Superior temporal gyrus (tissue), 1 donor: ENCODE results near the gene SCN1B.
"Not testable (repeated sequence)": the region's sequence is repeated elsewhere in the genome, so short reads cannot be mapped to it uniquely, and the experiment has no call there.

Experiments used
- DNase-seq: peaks from one replicate; pipeline ENCODE4 v3.0.0-alpha.2; 2016; ENCODE audit errors: extremely low spot score

SCN1B gene

GRCh38 chr19:35037716-35038622, 7.7 kb downstream of the SCN1B start:
- no peak for DNase-seq

GRCh38 chr19:35038623-35039512, 8.6 kb downstream of the SCN1B start:
- no peak for DNase-seq

GRCh38 chr19:35039881-35040825, 9.9 kb downstream of the SCN1B start:
- DNase-seq, result no peak

- DNase-seq, result no peak
Observed at GRCh38 chr19:35040826-35041547, 10.7 kb downstream of the SCN1B start.

- no peak for DNase-seq
Observed at GRCh38 chr19:35041548-35042055, 11.3 kb downstream of the SCN1B start, which contains the start of gene HPN. HPN (plus strand) TSS chr19:35041721; CDS start chr19:35042507, 786 bp downstream.

GRCh38 chr19:35042056-35042730, 11.9 kb downstream of the SCN1B start:
- no peak for DNase-seq

- DNase-seq, result no peak
Observed at GRCh38 chr19:35042954-35043604, 12.8 kb downstream of the SCN1B start.

- no peak for DNase-seq
Observed at GRCh38 chr19:35043906-35044305, 13.6 kb downstream of the SCN1B start.

GRCh38 chr19:35044317-35045117, 14.2 kb downstream of the SCN1B start:
- DNase-seq, result peak; percentile 94

GRCh38 chr19:35045667-35046300, 15.5 kb downstream of the SCN1B start:
- DNase-seq, result peak; percentile 72

GRCh38 chr19:35046461-35046860, 16.2 kb downstream of the SCN1B start:
- DNase-seq, result no peak

- DNase-seq, result peak; percentile 83
Observed at GRCh38 chr19:35048911-35049411, 18.7 kb downstream of the SCN1B start.

GRCh38 chr19:35049456-35049855, 19.2 kb downstream of the SCN1B start:
- DNase-seq, result peak; percentile 79

GRCh38 chr19:35050662-35051061, 20.4 kb downstream of the SCN1B start:
- peak; percentile 15 for DNase-seq

GRCh38 chr19:35051268-35051667, 21.0 kb downstream of the SCN1B start:
- not testable (repeated sequence) for DNase-seq

GRCh38 chr19:35051796-35052195, 21.5 kb downstream of the SCN1B start:
- DNase-seq, result no peak

GRCh38 chr19:35052599-35053190, 22.4 kb downstream of the SCN1B start:
- no peak for DNase-seq
